DND-41 (cell line): Measurements from ENCODE around the gene CASQ1.

Experiments used
- EZH2 ChIP-seq: IDR thresholded peaks from 3 replicates; pipeline ENCODE4 v1.6.1; 2012; ENCODE audit warnings: borderline replicate concordance, low read depth, mild to moderate bottlenecking, moderate library complexity, low read length, inconsistent platforms; ENCODE audit not compliant: severe bottlenecking
- TF ChIP-seq, protein P1 (sequence below): IDR thresholded peaks from 2 replicates; pipeline ENCODE4 v1.5.1; 2012; ENCODE audit warnings: borderline replicate concordance, low read length, moderate library complexity, mild to moderate bottlenecking; ENCODE audit not compliant: poor library complexity, severe bottlenecking; ENCODE audit errors: extremely low read depth

DNA sequence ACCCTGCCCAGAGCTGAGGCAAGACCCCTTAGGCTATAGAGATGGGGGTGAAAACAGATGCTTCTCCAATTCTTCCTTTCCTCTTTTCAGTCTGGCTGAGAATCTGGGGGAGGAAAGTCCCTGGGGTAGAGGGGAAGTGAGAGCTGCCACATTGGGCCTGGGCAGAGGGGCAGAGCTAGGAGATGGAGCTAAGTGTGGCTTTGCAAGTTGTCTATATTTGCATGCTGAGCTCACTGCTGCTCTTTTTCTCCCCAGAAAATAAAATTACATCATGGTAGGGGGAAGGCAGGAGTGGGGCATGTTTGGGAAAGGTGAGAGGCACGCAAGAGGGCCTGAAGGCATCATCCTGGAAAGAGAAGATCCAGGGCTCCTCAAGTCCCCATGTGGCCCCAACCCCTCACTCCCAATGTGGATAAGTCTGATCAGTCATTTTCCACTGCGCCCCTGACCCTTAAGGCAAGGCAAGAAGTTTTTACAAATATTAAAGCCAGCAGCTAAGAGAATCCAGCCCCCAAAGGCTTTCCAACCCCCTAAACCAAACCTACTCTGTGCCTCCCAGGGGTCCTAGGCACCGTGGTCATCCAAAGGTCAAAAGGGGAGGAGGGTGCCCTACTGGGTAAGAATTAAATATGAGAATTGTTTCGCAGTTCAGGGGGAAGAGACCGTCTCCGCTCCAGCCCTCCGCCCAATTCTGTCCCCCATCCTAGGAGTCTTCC is 14.3 kb downstream of the CASQ1 start:
- TF ChIP-seq, protein P1, sequence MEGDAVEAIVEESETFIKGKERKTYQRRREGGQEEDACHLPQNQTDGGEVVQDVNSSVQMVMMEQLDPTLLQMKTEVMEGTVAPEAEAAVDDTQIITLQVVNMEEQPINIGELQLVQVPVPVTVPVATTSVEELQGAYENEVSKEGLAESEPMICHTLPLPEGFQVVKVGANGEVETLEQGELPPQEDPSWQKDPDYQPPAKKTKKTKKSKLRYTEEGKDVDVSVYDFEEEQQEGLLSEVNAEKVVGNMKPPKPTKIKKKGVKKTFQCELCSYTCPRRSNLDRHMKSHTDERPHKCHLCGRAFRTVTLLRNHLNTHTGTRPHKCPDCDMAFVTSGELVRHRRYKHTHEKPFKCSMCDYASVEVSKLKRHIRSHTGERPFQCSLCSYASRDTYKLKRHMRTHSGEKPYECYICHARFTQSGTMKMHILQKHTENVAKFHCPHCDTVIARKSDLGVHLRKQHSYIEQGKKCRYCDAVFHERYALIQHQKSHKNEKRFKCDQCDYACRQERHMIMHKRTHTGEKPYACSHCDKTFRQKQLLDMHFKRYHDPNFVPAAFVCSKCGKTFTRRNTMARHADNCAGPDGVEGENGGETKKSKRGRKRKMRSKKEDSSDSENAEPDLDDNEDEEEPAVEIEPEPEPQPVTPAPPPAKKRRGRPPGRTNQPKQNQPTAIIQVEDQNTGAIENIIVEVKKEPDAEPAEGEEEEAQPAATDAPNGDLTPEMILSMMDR = no peak
- TF ChIP-seq EZH2 = no peak
